ENCODE measurements around the gene CRADD.
A peak's percentile ranks its signal among the peaks of the same experiment; 100 is the strongest.

CRADD gene

DNA sequence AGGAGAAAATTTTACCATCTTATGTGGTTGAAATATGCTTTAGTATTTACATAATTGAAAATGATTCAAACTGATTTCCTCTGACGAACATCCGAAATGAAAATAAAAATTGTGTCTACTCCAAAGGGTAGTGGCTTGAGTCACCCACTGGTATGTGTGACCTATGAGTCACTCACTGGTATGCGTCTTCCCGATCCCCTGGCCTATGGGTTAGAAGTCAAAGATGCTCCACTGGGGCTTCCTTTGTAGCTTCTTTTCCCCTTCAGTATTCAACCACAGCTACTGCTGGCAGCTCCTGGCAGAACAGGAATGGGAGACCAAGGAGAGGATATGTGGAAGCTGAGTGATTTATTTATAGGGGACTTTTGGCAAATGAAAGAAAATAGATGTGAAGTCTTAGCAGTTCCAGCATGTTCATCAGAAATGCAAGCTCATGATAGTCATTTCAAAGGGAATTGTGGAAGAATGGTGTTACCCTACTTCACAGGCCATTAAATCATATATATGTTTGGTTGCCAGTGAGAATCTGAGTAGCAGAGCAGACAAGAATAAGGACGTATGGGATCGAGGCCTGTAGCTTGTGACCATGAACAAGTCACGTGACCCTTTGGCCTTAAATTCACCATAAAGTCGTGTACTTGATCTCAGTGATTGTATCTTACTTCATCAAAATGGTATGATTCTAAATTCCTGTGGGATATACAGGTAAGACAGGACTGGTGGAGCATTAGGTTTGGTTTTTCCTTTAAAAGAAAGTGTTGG lies 108.3 kb downstream of the CRADD start:
- no peaks in the 10 kb centered on the region for H3K9me3 ChIP-seq (ENCODE audit: insufficient read depth, low read length, severe bottlenecking)
- H2AFZ ChIP-seq (ENCODE audit: low read depth, low read length): no peak overlapping the region
- peak overlapping the region; percentile 70 for H3K4me2 ChIP-seq (ENCODE audit: insufficient read depth, low read length)
- TF ChIP-seq, protein P1, sequence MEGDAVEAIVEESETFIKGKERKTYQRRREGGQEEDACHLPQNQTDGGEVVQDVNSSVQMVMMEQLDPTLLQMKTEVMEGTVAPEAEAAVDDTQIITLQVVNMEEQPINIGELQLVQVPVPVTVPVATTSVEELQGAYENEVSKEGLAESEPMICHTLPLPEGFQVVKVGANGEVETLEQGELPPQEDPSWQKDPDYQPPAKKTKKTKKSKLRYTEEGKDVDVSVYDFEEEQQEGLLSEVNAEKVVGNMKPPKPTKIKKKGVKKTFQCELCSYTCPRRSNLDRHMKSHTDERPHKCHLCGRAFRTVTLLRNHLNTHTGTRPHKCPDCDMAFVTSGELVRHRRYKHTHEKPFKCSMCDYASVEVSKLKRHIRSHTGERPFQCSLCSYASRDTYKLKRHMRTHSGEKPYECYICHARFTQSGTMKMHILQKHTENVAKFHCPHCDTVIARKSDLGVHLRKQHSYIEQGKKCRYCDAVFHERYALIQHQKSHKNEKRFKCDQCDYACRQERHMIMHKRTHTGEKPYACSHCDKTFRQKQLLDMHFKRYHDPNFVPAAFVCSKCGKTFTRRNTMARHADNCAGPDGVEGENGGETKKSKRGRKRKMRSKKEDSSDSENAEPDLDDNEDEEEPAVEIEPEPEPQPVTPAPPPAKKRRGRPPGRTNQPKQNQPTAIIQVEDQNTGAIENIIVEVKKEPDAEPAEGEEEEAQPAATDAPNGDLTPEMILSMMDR (IDR thresholded peaks at IDR 0.05; ENCODE audit: borderline replicate concordance, extremely low read depth, low read length, poor library complexity, severe bottlenecking): no peak
- no peak for TF ChIP-seq EZH2 (IDR thresholded peaks at IDR 0.05; ENCODE audit: borderline replicate concordance, low read depth, low read length, severe bottlenecking)
- peaks cover 7% of the 10 kb centered on the region for H3K79me2 ChIP-seq (ENCODE audit: insufficient read depth, low read length)
- H3K36me3 ChIP-seq (ENCODE audit: insufficient read depth, low read length): no peaks in the 10 kb centered on the region
- ATAC-seq (ENCODE audit: insufficient read depth, low read depth) (no peak), DNase-seq (peak; percentile 40)
- H3K27me3 ChIP-seq (ENCODE audit: insufficient read depth, low read length, poor library complexity): no peaks in the 10 kb centered on the region
- H4K20me1 ChIP-seq (ENCODE audit: insufficient read depth, low read length): no peaks in the 10 kb centered on the region
- H3K9ac ChIP-seq (ENCODE audit: low read depth, low read length): peak overlapping the region; percentile 51
- peak overlapping the region; percentile 91 for H3K27ac ChIP-seq (ENCODE audit: low read length)
- no peak overlapping the region for H3K4me3 ChIP-seq (ENCODE audit: low read depth in 1 of 2, low read length in 2 of 2)
- H3K4me1 ChIP-seq (ENCODE audit: insufficient read depth, low read length): peaks cover 88% of the 10 kb centered on the region

DNA sequence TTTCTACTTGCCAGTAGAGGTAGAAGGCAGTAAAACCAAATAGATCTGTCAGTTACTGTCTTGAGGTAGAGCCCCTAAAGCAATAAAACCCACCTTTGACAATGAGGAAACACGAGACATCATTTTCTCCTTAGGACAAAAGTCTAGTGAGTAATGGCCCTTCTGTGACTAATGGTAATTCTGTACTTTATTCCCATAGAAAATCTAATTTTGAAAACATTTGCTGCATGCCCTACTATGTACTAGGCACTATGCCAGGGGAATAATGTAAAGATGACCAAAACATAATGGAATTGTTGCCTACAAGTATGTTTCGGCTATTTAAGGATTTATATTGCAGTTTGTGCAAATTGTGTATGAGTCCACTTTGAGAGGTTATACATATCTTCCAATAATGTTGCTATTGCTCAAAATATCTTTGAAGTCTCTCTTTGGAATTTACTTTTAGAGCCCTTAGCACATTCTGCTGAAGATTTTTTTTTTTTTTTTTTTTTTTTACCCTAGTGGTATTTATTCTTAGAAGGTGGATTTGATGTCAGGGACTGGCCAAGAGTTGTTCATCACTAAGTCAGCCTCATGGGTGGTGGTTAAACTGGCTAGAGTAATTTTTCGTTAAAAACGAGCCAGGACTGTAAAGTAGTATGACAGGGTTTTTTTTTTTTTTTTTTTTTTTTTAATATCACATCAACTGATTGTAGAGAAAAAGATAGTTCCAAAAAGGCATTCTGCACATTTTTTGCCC lies 109.7 kb downstream of the CRADD start:
- DNase-seq (no peak), ATAC-seq (ENCODE audit: insufficient read depth, low read depth) (no peak)
- Histone ChIP-seq H3K4me3 (ENCODE audit: low read depth in 1 of 2, low read length in 2 of 2) (no peak overlapping the region), H3K27ac (ENCODE audit: low read length) (no peak overlapping the region), H3K9ac (ENCODE audit: low read depth, low read length) (no peak overlapping the region), H3K4me1 (ENCODE audit: insufficient read depth, low read length) (peaks cover 90% of the 10 kb centered on the region), H3K9me3 (ENCODE audit: insufficient read depth, low read length, severe bottlenecking) (no peaks in the 10 kb centered on the region), H3K4me2 (ENCODE audit: insufficient read depth, low read length) (no peak overlapping the region), H2AFZ (ENCODE audit: low read depth, low read length) (no peak overlapping the region), H3K79me2 (ENCODE audit: insufficient read depth, low read length) (peaks cover 7% of the 10 kb centered on the region), H3K27me3 (ENCODE audit: insufficient read depth, low read length, poor library complexity) (no peaks in the 10 kb centered on the region), H3K36me3 (ENCODE audit: insufficient read depth, low read length) (no peaks in the 10 kb centered on the region), H4K20me1 (ENCODE audit: insufficient read depth, low read length) (no peaks in the 10 kb centered on the region)
- TF ChIP-seq, protein P1 (IDR thresholded peaks at IDR 0.05; ENCODE audit: borderline replicate concordance, extremely low read depth, low read length, poor library complexity, severe bottlenecking): no peak
- no peak for TF ChIP-seq EZH2 (IDR thresholded peaks at IDR 0.05; ENCODE audit: borderline replicate concordance, low read depth, low read length, severe bottlenecking)

DNA sequence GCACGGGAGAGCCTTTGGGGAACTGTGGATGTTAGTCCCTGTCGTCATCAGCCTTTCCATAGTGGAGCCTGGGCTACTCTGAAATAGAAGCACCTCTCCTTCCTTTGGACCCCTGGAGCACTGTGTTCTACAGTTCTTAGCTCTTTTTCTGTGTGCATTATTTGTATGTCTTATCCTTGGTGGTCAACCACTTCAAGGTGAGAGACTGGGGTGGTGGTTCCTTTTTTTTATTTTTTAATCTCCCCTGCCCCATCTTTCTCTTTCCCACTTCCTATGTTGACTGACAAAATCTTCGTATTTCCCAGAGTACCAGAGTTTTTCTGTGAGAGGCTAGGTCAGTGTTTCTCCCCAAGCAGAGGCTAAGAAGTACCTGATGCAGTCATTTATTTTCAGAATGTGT lies 111.7 kb downstream of the CRADD start:
- Histone ChIP-seq H3K36me3 (ENCODE audit: insufficient read depth, low read length) (no peaks in the 10 kb centered on the region), H3K27ac (ENCODE audit: low read length) (peak overlapping the region; percentile 69), H4K20me1 (ENCODE audit: insufficient read depth, low read length) (no peaks in the 10 kb centered on the region), H3K9ac (ENCODE audit: low read depth, low read length) (peak overlapping the region; percentile 5), H3K4me3 (ENCODE audit: low read depth in 1 of 2, low read length in 2 of 2) (peak overlapping the region in 1 of 2 experiments; percentile 12; a peak in 2 of 4 replicates), H3K27me3 (ENCODE audit: insufficient read depth, low read length, poor library complexity) (no peaks in the 10 kb centered on the region), H3K4me2 (ENCODE audit: insufficient read depth, low read length) (peak overlapping the region; percentile 48), H3K4me1 (ENCODE audit: insufficient read depth, low read length) (peaks cover 74% of the 10 kb centered on the region), H3K79me2 (ENCODE audit: insufficient read depth, low read length) (peaks cover 7% of the 10 kb centered on the region), H3K9me3 (ENCODE audit: insufficient read depth, low read length, severe bottlenecking) (no peaks in the 10 kb centered on the region), H2AFZ (ENCODE audit: low read depth, low read length) (no peak overlapping the region)
- no peak for TF ChIP-seq EZH2 (IDR thresholded peaks at IDR 0.05; ENCODE audit: borderline replicate concordance, low read depth, low read length, severe bottlenecking)
- TF ChIP-seq, protein P1 (IDR thresholded peaks at IDR 0.05; ENCODE audit: borderline replicate concordance, extremely low read depth, low read length, poor library complexity, severe bottlenecking): no peak
- peak; percentile 64 for ATAC-seq (ENCODE audit: insufficient read depth, low read depth)
- peak; percentile 57 for DNase-seq

Data from DND-41 (cell line).